Fibroblast of the aortic adventitia (primary cell): ENCODE data around the gene MEGF11. TPM values are rescaled to one million over a fixed set of nuclear protein-coding genes. Genes with fewer than 3 reads are reported as not detected.

Experiments
- DNase-seq: peaks from one replicate; pipeline ENCODE4 v3.0.0-alpha.2; 2010; ENCODE audit warnings: low read depth
- H3K4me3 ChIP-seq: 2 replicates; pipeline ENCODE4 v1.5.1; 2011; ENCODE audit warnings: low read depth, mild to moderate bottlenecking, control low read depth, low read length, moderate library complexity
- total RNA-seq: library from RNA; depleted of rRNA; stranded (reverse); fragments of >200 nt; gene quantifications from 2 replicates; pipeline ENCODE4 v1.2.3, GENCODE V29; 2012; ENCODE audit warnings: low replicate concordance
- TF ChIP-seq, protein P1 (sequence below): IDR thresholded peaks from 2 replicates; pipeline ENCODE4 v1.5.1; 2011; ENCODE audit warnings: mild to moderate bottlenecking, low read length, control low read depth, inconsistent platforms; ENCODE audit not compliant: insufficient read depth

Gene MEGF11
- total RNA-seq, 1 donor = 0.36 TPM

DNA sequence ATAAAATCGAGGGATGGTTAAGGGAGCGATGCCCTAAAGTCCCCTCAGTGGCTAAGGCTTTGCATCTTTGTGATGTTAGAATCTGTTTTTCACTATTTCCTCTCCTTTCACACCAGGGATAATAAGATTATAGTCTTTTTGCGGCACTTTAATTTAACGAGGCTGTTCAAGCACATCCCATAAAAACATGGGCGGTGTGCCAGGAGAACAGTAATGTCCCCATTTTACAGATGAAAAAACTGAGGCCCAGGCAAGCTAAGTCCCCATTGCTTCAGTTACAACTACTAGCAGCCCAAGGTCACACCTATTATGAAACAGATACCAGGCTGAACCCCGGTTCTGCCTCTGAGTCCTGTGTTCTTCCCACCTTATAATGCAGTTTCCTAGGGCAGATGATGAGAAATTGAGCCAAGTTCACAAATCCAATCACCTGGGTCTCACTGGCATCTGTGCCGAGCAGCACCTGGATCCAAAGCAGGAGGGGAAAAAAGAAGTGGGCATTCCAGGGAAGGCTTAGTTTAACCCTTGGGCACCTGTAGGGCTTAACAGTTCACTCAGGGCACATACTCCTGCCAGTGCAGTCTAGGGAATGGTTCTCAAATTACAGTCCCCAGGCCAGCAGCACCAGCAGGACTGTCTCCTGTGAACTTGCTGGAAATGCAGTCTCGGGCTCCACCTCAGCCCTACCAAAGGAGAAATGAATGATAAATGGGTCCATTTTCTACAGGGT, 215.0 kb downstream of the MEGF11 start:
- TF ChIP-seq, protein P1, sequence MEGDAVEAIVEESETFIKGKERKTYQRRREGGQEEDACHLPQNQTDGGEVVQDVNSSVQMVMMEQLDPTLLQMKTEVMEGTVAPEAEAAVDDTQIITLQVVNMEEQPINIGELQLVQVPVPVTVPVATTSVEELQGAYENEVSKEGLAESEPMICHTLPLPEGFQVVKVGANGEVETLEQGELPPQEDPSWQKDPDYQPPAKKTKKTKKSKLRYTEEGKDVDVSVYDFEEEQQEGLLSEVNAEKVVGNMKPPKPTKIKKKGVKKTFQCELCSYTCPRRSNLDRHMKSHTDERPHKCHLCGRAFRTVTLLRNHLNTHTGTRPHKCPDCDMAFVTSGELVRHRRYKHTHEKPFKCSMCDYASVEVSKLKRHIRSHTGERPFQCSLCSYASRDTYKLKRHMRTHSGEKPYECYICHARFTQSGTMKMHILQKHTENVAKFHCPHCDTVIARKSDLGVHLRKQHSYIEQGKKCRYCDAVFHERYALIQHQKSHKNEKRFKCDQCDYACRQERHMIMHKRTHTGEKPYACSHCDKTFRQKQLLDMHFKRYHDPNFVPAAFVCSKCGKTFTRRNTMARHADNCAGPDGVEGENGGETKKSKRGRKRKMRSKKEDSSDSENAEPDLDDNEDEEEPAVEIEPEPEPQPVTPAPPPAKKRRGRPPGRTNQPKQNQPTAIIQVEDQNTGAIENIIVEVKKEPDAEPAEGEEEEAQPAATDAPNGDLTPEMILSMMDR = no peak
- no peak for DNase-seq
- H3K4me3 ChIP-seq = no peak overlapping the region

DNA sequence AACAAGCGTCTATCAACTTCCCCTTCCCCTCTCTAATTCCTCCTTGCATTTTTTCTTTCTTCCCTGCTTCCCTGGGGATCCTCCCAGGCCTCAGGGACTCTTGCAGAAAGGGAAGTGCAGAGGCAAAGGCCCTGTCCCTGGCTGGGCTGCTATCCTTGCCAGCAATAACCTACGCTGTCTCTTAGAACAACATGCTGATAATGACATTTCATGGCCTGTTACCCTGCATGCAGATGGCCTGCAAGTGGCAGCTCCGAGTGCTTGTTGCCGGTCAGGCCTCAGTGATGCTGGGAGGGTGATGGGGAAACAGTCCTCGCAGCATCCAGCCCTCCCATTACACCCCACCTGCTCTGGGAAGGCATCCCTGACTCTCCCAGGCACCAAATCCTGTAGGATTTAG, 216.7 kb downstream of the MEGF11 start:
- H3K4me3 ChIP-seq = no peak overlapping the region
- DNase-seq = no peak
- TF ChIP-seq, protein P1 = no peak

DNA sequence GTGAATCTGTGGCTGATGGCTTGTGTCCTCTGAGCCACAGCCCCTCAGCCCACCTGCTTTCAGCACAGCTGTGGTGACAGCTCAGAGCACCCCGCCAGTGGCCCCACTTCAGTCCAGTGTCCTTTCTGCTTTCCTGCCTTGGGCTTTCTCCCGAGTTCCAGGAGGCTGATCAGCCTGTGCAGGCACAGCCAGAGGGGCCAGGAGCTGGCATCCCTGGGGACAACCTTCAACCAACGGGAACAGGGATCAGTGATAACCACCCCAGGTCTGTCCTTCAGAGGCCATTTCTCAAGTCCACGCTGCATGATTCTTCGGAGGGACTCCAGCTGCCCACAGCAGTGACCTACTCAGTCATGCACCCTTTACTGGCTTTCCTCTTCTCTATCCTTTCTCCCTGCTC, 217.6 kb downstream of the MEGF11 start:
- TF ChIP-seq, protein P1 = no peak
- H3K4me3 ChIP-seq = no peak overlapping the region
- no peak for DNase-seq

DNA sequence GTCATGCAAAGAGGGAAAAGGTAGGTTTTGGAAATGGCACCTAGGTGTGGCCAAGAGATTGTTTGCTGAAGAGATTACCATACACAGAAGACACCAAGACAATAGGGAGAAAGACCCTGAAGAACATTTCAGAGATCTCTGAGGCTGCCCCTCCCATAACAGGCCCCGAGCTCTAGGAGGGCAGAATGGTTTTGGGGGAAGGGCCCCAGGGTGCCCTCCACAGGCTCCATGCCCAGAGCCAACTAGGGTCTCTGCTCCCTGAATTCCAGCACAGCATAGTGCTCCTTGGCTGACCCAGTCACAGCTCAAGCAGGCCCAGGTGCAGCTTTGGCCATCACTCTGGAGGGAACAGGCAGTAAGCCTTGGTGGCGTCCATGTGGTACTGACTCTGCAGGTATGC, 220.4 kb downstream of the MEGF11 start:
- TF ChIP-seq, protein P1 = no peak
- no peak for DNase-seq
- no peak overlapping the region for H3K4me3 ChIP-seq

DNA sequence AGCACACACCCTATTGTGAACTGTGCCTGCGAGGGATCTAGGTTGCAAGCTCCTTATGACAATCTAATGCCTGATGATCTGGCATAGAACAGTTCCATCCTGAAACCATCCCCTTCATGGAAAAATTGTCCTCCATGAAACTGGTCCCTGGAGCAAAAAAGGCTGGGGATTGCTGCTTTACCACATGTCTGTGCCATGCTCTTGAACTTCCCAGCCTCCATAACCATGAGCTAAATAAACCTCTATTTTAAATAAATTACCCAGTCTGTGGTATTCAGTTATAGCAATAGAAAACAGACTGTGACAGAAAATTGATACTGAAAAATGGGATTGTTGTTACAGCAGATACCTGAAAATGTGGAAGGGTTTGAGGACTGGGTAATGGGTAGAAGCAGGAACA, 221.5 kb downstream of the MEGF11 start:
- TF ChIP-seq, protein P1 = no peak
- DNase-seq = no peak
- H3K4me3 ChIP-seq = no peak overlapping the region

DNA sequence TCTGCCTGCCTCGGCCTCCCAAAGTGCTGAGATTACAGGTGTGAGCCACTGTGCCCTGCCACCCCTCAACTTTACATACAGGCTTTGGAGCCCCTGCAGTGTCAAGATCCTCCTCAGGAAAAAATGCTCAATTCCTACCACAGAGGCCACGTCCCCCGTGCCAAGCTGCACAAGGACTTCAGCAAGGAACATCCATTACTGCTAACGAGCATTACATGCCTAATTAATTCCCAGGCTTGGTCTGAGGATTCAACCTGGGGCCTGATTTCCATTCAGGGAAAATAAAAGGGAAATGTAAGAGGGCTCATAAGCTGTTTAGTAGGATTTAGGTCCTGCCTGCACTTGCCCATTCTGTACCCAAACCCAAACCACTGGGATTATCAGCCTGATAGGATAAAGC, 222.9 kb downstream of the MEGF11 start:
- TF ChIP-seq, protein P1 = no peak
- no peak for DNase-seq
- no peak overlapping the region for H3K4me3 ChIP-seq

DNA sequence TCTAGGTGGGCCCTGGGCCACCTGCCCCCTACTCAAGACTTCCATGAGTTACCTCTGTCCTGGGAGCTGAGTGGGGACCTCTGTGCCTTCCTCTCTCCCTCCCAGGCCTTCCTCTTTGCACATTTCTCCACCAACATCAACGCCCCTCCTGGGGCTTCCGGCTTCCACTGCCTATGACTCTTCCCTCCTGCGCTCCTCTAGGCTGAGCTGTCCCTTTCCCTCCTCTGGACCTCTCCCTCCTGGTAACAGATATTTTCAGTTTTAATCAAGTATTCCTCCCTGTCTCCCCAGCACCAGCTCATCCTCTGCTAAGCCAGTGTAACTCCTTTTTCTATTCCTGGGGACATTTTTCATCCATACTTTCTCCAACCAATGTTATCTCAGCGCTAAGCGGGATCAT, 223.9 kb downstream of the MEGF11 start:
- TF ChIP-seq, protein P1 = no peak
- H3K4me3 ChIP-seq = no peak overlapping the region
- DNase-seq = no peak
